Renal cortical epithelial cell (primary cell): ENCODE results near the gene GCKR. TPM values are rescaled to one million over a fixed set of nuclear protein-coding genes. Genes with fewer than 3 reads are reported as not detected.

Source experiments
- DNase-seq: peaks from one replicate; pipeline ENCODE4 v3.0.0-alpha.2; 2011; ENCODE audit warnings: low read depth
- total RNA-seq: library from RNA; depleted of rRNA; stranded (reverse); fragments of >200 nt; gene quantifications from 2 replicates; pipeline ENCODE4 v1.2.3, GENCODE V29; 2014

GCKR gene
- total RNA-seq = 1.4 and 1.6 TPM in 2 replicates

DNA sequence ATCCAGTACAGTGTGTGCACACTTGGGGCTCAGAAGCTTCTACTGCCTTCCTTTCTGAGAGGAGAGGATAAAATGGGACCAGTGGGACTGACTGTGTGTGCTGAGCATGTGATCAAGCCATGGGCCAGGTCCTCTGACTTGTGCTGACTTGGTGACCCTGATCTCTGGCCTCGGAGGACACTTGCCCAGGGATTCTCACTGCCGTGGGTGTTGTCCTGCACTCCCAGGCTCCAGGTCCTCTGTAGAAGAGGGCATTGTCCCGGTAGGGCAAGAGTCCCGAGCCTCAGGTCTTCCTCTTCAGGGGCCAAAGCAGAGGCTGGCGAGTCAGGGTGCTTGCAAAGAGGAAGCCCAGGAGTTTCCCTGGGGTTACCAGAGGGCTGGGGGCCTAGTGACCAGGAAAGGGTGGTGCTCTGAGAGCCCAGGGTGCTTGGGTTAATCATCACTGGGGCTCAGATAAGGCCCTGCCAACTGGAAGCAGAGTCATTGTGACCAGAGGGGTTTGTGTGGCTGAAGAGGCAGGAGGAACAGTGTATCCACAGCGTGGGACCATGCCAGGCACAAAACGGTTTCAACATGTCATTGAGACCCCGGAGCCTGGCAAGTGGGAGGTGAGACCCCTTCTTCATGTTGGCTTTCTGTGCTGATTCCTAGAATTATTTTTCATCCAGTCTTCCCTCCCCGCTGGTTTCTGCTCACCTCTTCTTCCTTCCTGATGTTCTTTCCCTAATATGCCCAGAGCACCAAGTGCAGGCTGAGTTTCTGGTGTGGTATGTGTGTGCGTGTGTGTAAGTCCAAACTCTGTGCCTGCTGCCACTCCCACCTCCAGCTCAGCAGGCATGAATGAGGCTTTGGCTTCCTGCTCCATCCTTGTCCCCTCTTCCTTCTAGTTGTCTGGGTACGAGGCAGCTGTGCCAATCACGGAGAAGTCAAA lies at the start of gene GCKR:
TSS of gene GCKR (plus strand) at position 483 of the 931 bp plus-strand sequence. CDS start at position 549, 66 bp downstream.
- peak; percentile 26 for DNase-seq

GRCh38 chr2:27448381-27448780 lies 48.3 kb upstream of the GCKR start:
- no peak for DNase-seq

DNA sequence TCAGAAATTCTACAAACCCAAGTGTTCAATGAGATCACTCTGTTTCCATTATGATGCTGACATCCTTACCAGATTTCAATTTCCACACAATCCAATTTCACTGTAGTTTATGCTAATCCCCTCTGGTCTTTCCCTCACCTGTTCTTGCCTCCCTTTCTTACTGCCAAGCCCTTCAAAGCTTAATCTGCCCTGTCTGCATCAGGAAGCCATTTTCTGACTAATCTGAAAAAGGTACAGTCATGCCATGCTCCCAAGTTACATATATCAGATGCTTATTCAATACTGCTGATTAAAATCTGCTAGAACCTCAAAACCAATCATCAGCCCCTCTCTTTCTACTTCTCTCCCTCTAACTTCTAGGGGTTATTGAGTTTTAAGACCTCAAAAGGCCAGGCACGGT lies 45.5 kb upstream of the GCKR start:
- DNase-seq = no peak

- DNase-seq = no peak
Measured at GRCh38 chr2:27453968-27454367, 42.7 kb upstream of the GCKR start.

DNA sequence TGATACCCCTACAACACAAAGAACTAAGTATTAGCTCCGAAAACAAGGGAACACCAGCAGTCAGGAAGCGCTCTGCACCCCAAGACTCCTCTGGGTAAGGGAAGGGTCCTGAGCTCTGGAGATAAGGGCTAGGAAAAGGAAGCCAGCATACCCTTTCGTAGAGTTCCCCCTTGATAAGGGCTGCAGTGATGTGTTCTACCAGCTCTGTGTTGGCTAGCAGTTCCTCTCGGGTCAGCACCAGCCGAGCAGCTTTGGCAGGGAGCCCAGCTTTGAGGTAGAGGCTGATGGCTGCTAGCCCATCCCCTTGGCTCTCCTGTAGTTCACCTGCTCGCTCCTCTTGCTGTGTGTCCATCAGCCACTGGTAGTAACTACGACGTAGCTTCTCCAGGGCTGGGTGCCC lies 35.5 kb upstream of the GCKR start:
- DNase-seq = no peak

- no peak for DNase-seq
Measured at GRCh38 chr2:27464443-27464842, 32.2 kb upstream of the GCKR start.

DNA sequence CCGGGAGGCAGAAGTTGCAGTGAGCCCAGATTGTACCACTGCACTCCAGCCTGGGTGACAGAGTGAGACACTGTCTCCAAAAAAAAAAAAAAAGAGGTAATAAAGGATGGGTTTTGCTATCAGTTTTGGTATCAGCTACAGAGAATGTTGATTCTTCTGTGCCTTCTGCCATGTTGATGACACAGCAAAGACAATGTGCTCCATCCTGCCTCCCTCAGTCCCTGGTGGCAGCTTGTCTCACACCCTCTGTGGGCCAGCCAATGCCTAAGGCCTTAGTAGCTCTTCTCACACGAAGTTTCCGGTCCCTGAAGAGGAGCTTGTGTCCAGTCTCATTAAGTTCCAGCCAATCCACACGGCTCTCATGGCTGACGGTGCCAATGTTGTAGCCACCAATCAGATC lies 24.7 kb upstream of the GCKR start:
- no peak for DNase-seq

DNA sequence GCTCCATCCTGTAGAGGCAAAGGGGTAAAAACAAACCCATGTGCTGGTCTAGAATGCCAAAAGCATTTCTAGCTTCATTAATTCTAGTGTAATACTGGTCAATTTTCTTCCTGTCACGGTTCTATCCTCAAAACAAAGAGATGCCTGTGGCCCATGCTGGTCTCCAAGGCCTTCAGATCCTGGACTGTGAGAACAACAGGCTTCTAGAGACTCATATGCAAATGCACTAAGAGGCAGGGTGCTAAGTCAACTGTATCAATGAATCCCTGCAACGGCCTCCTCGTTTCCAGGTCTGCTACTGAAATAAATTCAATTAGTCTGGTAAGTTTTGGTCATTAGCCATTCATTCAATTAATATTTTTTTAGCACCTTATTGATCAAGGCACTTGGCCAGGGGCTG lies 11.1 kb upstream of the GCKR start:
- DNase-seq = no peak

- DNase-seq = peak; percentile 32
Measured at GRCh38 chr2:27489118-27489497, 7.5 kb upstream of the GCKR start.

DNA sequence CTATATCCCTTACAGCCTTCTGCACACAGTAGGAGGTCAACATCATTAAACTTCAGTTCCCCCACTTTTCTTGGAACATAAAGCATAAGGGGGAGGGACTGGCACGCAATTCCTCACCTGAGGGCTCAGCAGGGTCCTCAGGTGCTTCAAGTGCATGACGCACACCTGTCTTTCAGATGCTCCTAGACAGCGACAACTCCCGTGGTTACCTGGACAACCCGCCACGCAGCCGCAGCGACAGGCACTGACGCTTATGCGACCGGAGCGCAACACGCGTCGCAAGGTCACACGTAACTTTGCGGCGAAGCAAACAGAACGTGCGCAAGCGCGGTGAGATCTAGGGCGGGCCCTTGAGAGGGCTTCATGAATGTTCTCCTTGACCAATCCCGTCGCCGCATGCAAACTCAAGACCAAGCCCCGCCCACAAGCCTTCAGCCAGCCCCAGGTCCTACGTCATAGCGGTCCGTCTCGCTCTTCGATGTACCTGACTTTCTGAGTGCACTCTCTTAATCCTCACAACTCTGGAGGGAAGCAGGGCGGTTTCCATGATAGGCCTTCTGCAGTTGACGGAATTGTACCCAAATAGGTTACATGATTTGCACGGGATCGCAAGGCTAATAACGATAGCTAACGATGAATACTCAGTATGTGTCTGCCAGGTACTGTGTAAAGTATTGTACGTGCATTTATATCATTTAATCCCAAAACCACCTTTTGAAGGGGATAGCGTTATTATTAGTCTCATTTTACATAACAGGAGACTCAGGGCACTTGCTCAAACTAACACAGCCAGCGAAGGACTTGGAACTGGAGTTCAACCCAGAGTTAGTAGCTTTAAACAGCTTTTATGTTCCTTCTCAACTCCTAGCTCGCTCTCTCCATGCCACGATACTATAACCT lies 6.9 kb upstream of the GCKR start, which contains the start of gene IFT172:
TSS of gene IFT172 (minus strand) at position 246 of the 900 bp plus-strand sequence. CDS start at position 156, 90 bp downstream.
- DNase-seq = peak; percentile 99

GRCh38 chr2:27492557-27492956 lies 4.1 kb upstream of the GCKR start:
- no peak for DNase-seq

GRCh38 chr2:27493948-27494283 lies 2.7 kb upstream of the GCKR start:
- no peak for DNase-seq

- peak; percentile 23 for DNase-seq
Measured at GRCh38 chr2:27494284-27494943, 2.2 kb upstream of the GCKR start.

GRCh38 chr2:27494944-27495554 lies 1.6 kb upstream of the GCKR start, which contains the start of gene FNDC4:
TSS of gene FNDC4 (minus strand) at chr2:27495200. CDS start at chr2:27494679, 521 bp downstream.
- DNase-seq = no peak

DNA sequence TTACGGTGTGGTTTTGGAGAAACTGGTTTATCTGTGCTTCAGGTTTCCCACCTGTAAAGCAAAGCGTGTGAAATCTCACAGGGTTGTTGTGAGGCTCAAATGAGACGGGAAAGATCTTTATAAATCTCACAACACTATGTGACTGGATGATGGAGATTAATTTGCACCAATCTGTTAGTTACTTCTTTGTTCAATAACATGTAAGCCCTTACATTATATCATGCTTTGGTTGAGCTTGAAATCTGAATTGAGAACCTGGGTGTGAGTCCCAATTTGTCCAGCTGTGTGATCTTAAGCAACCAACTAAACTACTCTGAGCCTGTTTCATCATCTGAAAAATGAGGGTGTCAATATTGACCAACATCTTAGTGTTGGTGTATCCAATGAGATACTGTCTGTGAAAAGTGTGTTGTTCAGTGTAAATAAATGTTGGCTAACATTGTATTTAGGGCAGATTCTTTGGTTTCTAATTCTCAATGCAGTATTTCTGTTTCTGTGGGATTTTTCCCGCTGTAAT lies 741 bp upstream of the GCKR start:
- DNase-seq = no peak

DNA sequence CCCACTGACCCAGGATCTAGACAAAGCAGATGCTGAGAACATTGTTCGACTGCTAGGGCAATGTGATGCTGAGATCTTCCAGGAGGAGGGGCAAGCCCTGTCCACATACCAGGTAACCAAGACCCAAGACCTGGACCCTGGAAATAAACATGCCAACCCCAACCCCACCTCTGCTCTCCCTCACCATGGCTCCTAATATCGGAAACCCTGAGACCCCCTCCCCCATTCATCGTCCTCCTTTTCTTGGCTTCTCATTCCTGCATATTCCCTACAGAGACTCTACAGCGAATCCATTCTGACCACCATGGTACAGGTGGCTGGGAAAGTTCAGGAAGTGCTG lies 619 bp downstream of the GCKR start:
- DNase-seq = no peak

- no peak for DNase-seq
Measured at GRCh38 chr2:27498975-27499374, 2.3 kb downstream of the GCKR start.

- DNase-seq = no peak
Measured at GRCh38 chr2:27501042-27501441, 4.4 kb downstream of the GCKR start.

- no peak for DNase-seq
Measured at GRCh38 chr2:27502142-27502541, 5.5 kb downstream of the GCKR start.

GRCh38 chr2:27506587-27506986 lies 9.9 kb downstream of the GCKR start:
- DNase-seq = no peak

- no peak for DNase-seq
Measured at GRCh38 chr2:27507293-27507692, 10.7 kb downstream of the GCKR start.
